Ovary (tissue), 9 donors: ENCODE measurements around the gene SPINK7. TPM values are rescaled to one million over a fixed set of nuclear protein-coding genes. Genes with fewer than 3 reads are reported as not detected.
"Not testable (repeated sequence)": the region's sequence is repeated elsewhere in the genome, so short reads cannot be mapped to it uniquely, and the experiment has no call there.

ENCODE experiments used
- DNase-seq, 5 donors: peaks; one replicate each; pipeline ENCODE4 v3.0.0-alpha.2; 2019 to 2020
- H3K27ac ChIP-seq, 2 donors: fragments of 200-600 bp; one replicate each; pipeline versions ENCODE4 v1.5.1 to v1.8.0; 2019 to 2022
- H3K27me3 ChIP-seq: fragments of 200-600 bp; one replicate; pipeline ENCODE4 v1.8.0; 2022
- H3K36me3 ChIP-seq: fragments of 200-600 bp; sonication (generic); one replicate; pipeline ENCODE4 v1.5.1; 2019
- H3K4me1 ChIP-seq: one replicate; pipeline ENCODE4 v1.8.1; 2013; ENCODE audit warnings: mild to moderate bottlenecking, moderate library complexity; ENCODE audit not compliant: insufficient read depth
- H3K4me3 ChIP-seq: fragments of 200-600 bp; sonication (generic); one replicate; pipeline ENCODE4 v1.5.1; 2017
- H3K9me3 ChIP-seq, 2 donors: fragments of 200-600 bp in 1 of 2; sonication (generic) in 1 of 2; one replicate each; pipeline versions ENCODE4 v1.5.1 to v1.8.1; 2013 to 2019; ENCODE audit warnings: mild to moderate bottlenecking in 1 of 2, moderate library complexity in 1 of 2
- CTCF ChIP-seq, 3 donors: fragments of 450-650 bp in 2 of 3; fragments of 200-600 bp in 1 of 3; IDR thresholded peaks; one replicate each; pipeline versions ENCODE4 v1.5.1 to v1.8.0; 2016 to 2022; ENCODE audit warnings: antibody characterized with exemption in 3 of 3, mild to moderate bottlenecking in 1 of 3
- EP300 ChIP-seq: sonication (generic); formaldehyde crosslinking; IDR thresholded peaks from one replicate; pipeline ENCODE4 v1.6.1; 2017; ENCODE audit warnings: antibody characterized with exemption
- POLR2A ChIP-seq: fragments of 450-650 bp; IDR thresholded peaks from one replicate; pipeline ENCODE4 v1.6.1; 2017; ENCODE audit warnings: antibody characterized with exemption, mild to moderate bottlenecking, moderate library complexity
- WGBS, 3 donors: extraction: QIAGEN DNeasy Blood & Tissue Kit in 1 of 3; methylation state at CpG; one replicate each; pipeline versions ENCODE4 v1.1.5 to v1.1.7; 2013 to 2017; 5-methylcytosine and 5-hydroxymethylcytosine counted together
- intact Hi-C, 4 donors: fragments of 100-400 bp; cut with DNase I; formaldehyde crosslinking; loops; one replicate each; pipeline versions ENCODE4 v1.11.0 to v1.15.1; 2022 to 2023
- polyA plus RNA-seq, 2 donors: library from polyadenylated mRNA; stranded (reverse); fragments of 200-250 nt in 1 of 2; fragments of 350-450 nt in 1 of 2; fragmentation: Illumina TruSeq in 1 of 2; extraction: RNeasy Lipid Tissue Mini Kit (QIAGEN cat#74804) in 1 of 2; gene quantifications; one replicate each; pipeline ENCODE4 v1.2.3, GENCODE V29; 2013 to 2014
- total RNA-seq, 7 donors: library from RNA; depleted of rRNA in 2 of 7; stranded (reverse); fragments of >200 nt in 2 of 7; fragmentation: NEBNext Ultra II Directional in 3 of 7; extraction: Animal tissue kit (Norgen Biotek cat#: 25700) in 3 of 7; gene quantifications; one replicate each; pipeline versions ENCODE4 v1.1.0 to v1.2.4, GENCODE V29; 2016 to 2023
- donor health status: DM: no; HTN: no; CAD: no; lungs with moderate emphysema.
- donor health status: DM: no; HTN: no; CAD: no.
- donor health status: Bipolar disorder and iron deficiency.
- donor health status: DM: yes; HTN: yes; CAD: no.
- donor health status: DM: no; HTN: no; CAD: no.
- donor health status: DM: yes; HTN: yes; CAD: no.

The SPINK7 gene
- total and polyA plus RNA-seq, 9 donors: not detected

GRCh38 chr5:148309746-148310145, 2.5 kb upstream of the SPINK7 start:
- intact Hi-C loops: no loop called here
- no peaks in the 10 kb centered on the region for H3K27me3 ChIP-seq
- no peaks in the 10 kb centered on the region for H3K36me3 ChIP-seq
- H3K27ac ChIP-seq: no peak overlapping the region
- H3K9me3 ChIP-seq: no peaks in the 10 kb centered on the region
- H3K4me3 ChIP-seq: no peak overlapping the region
- TF ChIP-seq CTCF (IDR thresholded peaks at IDR 0.05): no peak
- TF ChIP-seq POLR2A: no peak
- TF ChIP-seq EP300: no peak
- DNase-seq: no peak
- H3K4me1 ChIP-seq: no peaks in the 10 kb centered on the region

GRCh38 chr5:148311484-148311883, 739 bp upstream of the SPINK7 start:
- WGBS, 3 donors: 44 to 75% (median 52%) methylated on average over 3 of the region's 3 CpGs
- H3K27me3 ChIP-seq: no peaks in the 10 kb centered on the region
- DNase-seq: no peak
- no peak overlapping the region for H3K4me3 ChIP-seq
- no peak overlapping the region for H3K27ac ChIP-seq
- no peaks in the 10 kb centered on the region for H3K4me1 ChIP-seq
- H3K36me3 ChIP-seq: no peaks in the 10 kb centered on the region
- intact Hi-C loops: no loop called here
- no peak for TF ChIP-seq EP300
- TF ChIP-seq CTCF (IDR thresholded peaks at IDR 0.05): no peak
- TF ChIP-seq POLR2A: no peak
- H3K9me3 ChIP-seq: no peaks in the 10 kb centered on the region

GRCh38 chr5:148314187-148314586, 2.0 kb downstream of the SPINK7 start:
- Histone ChIP-seq H3K36me3 (no peaks in the 10 kb centered on the region), H3K4me1 (no peaks in the 10 kb centered on the region), H3K27ac (no peak overlapping the region), H3K27me3 (no peaks in the 10 kb centered on the region), H3K9me3 (no peaks in the 10 kb centered on the region), H3K4me3 (no peak overlapping the region)
- 88 to 96% (median 92%) methylated on average over 2 of the region's 2 CpGs for WGBS, 3 donors
- intact Hi-C loops: no loop called here
- no peak for DNase-seq
- TF ChIP-seq CTCF (IDR thresholded peaks at IDR 0.05) (no peak), POLR2A (no peak), EP300 (no peak)

- Histone ChIP-seq H3K27ac (no peak overlapping the region), H3K4me3 (no peak overlapping the region), H3K9me3 (no peaks in the 10 kb centered on the region), H3K27me3 (no peaks in the 10 kb centered on the region), H3K4me1 (no peaks in the 10 kb centered on the region), H3K36me3 (no peaks in the 10 kb centered on the region)
- 16 to 29% (median 17%) methylated on average over 4 of the region's 4 CpGs for WGBS, 3 donors
- DNase-seq: no peak
- TF ChIP-seq EP300 (no peak), CTCF (IDR thresholded peaks at IDR 0.05) (no peak), POLR2A (no peak)
- intact Hi-C loops: no loop called here
Observed at GRCh38 chr5:148314731-148315130, 2.5 kb downstream of the SPINK7 start.

GRCh38 chr5:148320011-148320963, 8.1 kb downstream of the SPINK7 start:
- intact Hi-C loops, H3K4me3 ChIP-seq, H3K36me3 ChIP-seq, H3K4me1 ChIP-seq, H3K9me3 ChIP-seq, H3K27me3 ChIP-seq, H3K27ac ChIP-seq: not testable (repeated sequence)
- peak in 2 of 5 donors; percentile 9 to 31 for DNase-seq
- 11 to 43% (median 14%) methylated on average over 37 to 41 of the region's 42 CpGs for WGBS, 3 donors
